NCI-H187 treated with DMSO at 0.1 percent for 48 hours (cell line): Measurements from ENCODE around the gene GSTM4.
A peak's percentile ranks its signal among the peaks of the same experiment; 100 is the strongest.

Experiments used
- DNase-seq: peaks from one replicate; lab custom pipeline; 2025; lab: John Stamatoyannopoulos, UW

The GSTM4 gene

GRCh38 chr1:109655615-109656519, at the start of gene GSTM4:
Gene GSTM4, plus strand, starts transcription at chr1:109656099. Its CDS starts 291 bp downstream, at chr1:109656390.
- no peak for DNase-seq

- DNase-seq = no peak
Observed at GRCh38 chr1:109609881-109610280, 46.0 kb upstream of the GSTM4 start.

GRCh38 chr1:109610609-109611307, 45.1 kb upstream of the GSTM4 start:
- DNase-seq = no peak

GRCh38 chr1:109611308-109611990, 44.5 kb upstream of the GSTM4 start:
- no peak for DNase-seq

GRCh38 chr1:109613361-109614147, 42.3 kb upstream of the GSTM4 start:
- no peak for DNase-seq

- no peak for DNase-seq
Observed at GRCh38 chr1:109615879-109616278, 40.0 kb upstream of the GSTM4 start.

- DNase-seq = no peak
Observed at GRCh38 chr1:109616391-109616790, 39.5 kb upstream of the GSTM4 start.

GRCh38 chr1:109617291-109617801, 38.6 kb upstream of the GSTM4 start:
- DNase-seq = no peak

- no peak for DNase-seq
Observed at GRCh38 chr1:109618661-109619575, 37.0 kb upstream of the GSTM4 start.

- DNase-seq = no peak
Observed at GRCh38 chr1:109619576-109620400, 36.1 kb upstream of the GSTM4 start, which contains the start of the genes AMPD2 and GNAT2. Gene AMPD2, plus strand, starts transcription at chr1:109619837. Its CDS starts 1,339 bp downstream, at chr1:109621176. Gene GNAT2, minus strand, starts transcription at chr1:109619616. Its CDS starts 6,746 bp downstream, at chr1:109612870.

GRCh38 chr1:109620401-109620791, 35.5 kb upstream of the GSTM4 start:
- no peak for DNase-seq

GRCh38 chr1:109620841-109621286, 35.0 kb upstream of the GSTM4 start:
- peak; percentile 28 for DNase-seq

GRCh38 chr1:109621379-109622136, 34.3 kb upstream of the GSTM4 start:
- no peak for DNase-seq

- no peak for DNase-seq
Observed at GRCh38 chr1:109622137-109622892, 33.6 kb upstream of the GSTM4 start.

GRCh38 chr1:109622895-109623294, 33.0 kb upstream of the GSTM4 start:
- no peak for DNase-seq

- DNase-seq = no peak
Observed at GRCh38 chr1:109623601-109624161, 32.2 kb upstream of the GSTM4 start.
